ENCODE measurements around the gene UBA3. TPM values are rescaled to one million over a fixed set of nuclear protein-coding genes. Genes with fewer than 3 reads are reported as not detected.

The UBA3 gene
- total RNA-seq, 1 donor from 2014 or later = 144 TPM

GRCh38 chr3:69126999-69127398 is 46.8 kb upstream of the UBA3 start:
- Histone ChIP-seq H3F3A (ENCODE audit: low read depth) (no peaks in the 10 kb centered on the region), H3K27ac (no peak overlapping the region), H4K20me1 (ENCODE audit: low read depth) (no peaks in the 10 kb centered on the region), H3K9me3 (ENCODE audit: low read depth) (no peaks in the 10 kb centered on the region), H3K79me2 (ENCODE audit: low read depth) (no peaks in the 10 kb centered on the region), H3K4me1 (no peaks in the 10 kb centered on the region), H3K27me3 (no peaks in the 10 kb centered on the region), H3K4me3 (no peak overlapping the region), H3K4me2 (no peak overlapping the region), H2AFZ (replicated peaks) (no peak overlapping the region), H3K9ac (no peak overlapping the region), H3K36me3 (no peaks in the 10 kb centered on the region)
- Mint-ChIP-seq H3K27me3 (ENCODE audit: insufficient read depth, low read depth) (no peaks in the 10 kb centered on the region), H3K27ac (no peak overlapping the region), H3K4me1 (peaks cover 1% of the 10 kb centered on the region), H3K36me3 (no peaks in the 10 kb centered on the region), H3K4me3 (no peak overlapping the region), H3K9me3 (no peaks in the 10 kb centered on the region)
- DNase-seq (ENCODE audit: low spot score) = no peak
- TF ChIP-seq, protein P1, sequence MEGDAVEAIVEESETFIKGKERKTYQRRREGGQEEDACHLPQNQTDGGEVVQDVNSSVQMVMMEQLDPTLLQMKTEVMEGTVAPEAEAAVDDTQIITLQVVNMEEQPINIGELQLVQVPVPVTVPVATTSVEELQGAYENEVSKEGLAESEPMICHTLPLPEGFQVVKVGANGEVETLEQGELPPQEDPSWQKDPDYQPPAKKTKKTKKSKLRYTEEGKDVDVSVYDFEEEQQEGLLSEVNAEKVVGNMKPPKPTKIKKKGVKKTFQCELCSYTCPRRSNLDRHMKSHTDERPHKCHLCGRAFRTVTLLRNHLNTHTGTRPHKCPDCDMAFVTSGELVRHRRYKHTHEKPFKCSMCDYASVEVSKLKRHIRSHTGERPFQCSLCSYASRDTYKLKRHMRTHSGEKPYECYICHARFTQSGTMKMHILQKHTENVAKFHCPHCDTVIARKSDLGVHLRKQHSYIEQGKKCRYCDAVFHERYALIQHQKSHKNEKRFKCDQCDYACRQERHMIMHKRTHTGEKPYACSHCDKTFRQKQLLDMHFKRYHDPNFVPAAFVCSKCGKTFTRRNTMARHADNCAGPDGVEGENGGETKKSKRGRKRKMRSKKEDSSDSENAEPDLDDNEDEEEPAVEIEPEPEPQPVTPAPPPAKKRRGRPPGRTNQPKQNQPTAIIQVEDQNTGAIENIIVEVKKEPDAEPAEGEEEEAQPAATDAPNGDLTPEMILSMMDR (IDR thresholded peaks at IDR 0.05) = no peak
- no peak for TF ChIP-seq EZH2phosphoT487 (IDR thresholded peaks at IDR 0.05)
- no peak for TF ChIP-seq EZH2 (IDR thresholded peaks at IDR 0.05)

GRCh38 chr3:69126216-69126615 is 46.1 kb upstream of the UBA3 start:
- no peak overlapping the region for H3K27ac Mint-ChIP-seq
- Histone ChIP-seq H3K9ac (no peak overlapping the region), H3K4me3 (no peak overlapping the region), H3K27me3 (no peaks in the 10 kb centered on the region), H3F3A (ENCODE audit: low read depth) (no peaks in the 10 kb centered on the region), H3K36me3 (no peaks in the 10 kb centered on the region), H3K4me2 (no peak overlapping the region), H3K79me2 (ENCODE audit: low read depth) (no peaks in the 10 kb centered on the region), H3K4me1 (no peaks in the 10 kb centered on the region), H2AFZ (replicated peaks) (no peak overlapping the region), H3K27ac (no peak overlapping the region), H3K9me3 (ENCODE audit: low read depth) (no peaks in the 10 kb centered on the region), H4K20me1 (ENCODE audit: low read depth) (no peaks in the 10 kb centered on the region)
- H3K36me3 Mint-ChIP-seq = no peaks in the 10 kb centered on the region
- no peak for DNase-seq (ENCODE audit: low spot score)
- no peaks in the 10 kb centered on the region for H3K9me3 Mint-ChIP-seq
- H3K4me1 Mint-ChIP-seq = peaks cover 7% of the 10 kb centered on the region
- no peak for TF ChIP-seq EZH2 (IDR thresholded peaks at IDR 0.05)
- TF ChIP-seq, protein P1 (IDR thresholded peaks at IDR 0.05) = no peak
- H3K4me3 Mint-ChIP-seq = no peak overlapping the region
- H3K27me3 Mint-ChIP-seq (ENCODE audit: insufficient read depth, low read depth) = no peaks in the 10 kb centered on the region

DNA sequence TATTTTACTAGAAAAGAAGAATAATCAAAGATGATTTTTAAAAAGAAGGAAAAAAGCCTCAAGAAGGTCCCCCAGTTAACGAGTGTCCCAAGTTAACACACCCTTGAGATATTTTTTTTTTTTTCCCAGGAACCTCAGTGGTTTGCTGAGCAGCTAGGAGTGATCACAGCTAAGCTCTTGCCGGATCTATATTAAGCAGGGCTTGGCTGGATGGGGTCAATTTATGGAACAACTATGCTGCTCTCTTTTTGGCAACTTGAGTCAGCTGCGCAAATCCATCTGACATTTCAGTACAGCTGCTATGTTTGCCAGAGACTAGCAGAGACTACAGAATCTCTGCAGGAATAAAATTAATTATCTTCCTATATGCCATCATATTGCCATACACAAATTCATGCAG is 42.2 kb upstream of the UBA3 start, which contains the start of gene LMOD3:
TSS of gene LMOD3 (minus strand) at position 193 of the 400 bp plus-strand sequence. CDS start 209 bp downstream, outside the sequence.
- H3K36me3 Mint-ChIP-seq = no peaks in the 10 kb centered on the region
- no peak within 1 kb of the TSS for H3K27ac ChIP-seq

More for the DNA sequence above, 42.2 kb upstream of the UBA3 start, which contains the start of gene LMOD3:
- no peak within 1 kb of the TSS for H3K4me3 Mint-ChIP-seq
- H3K27ac Mint-ChIP-seq = no peak within 1 kb of the TSS
- Histone ChIP-seq H3K4me1 (no peaks in the 10 kb centered on the region), H3K79me2 (ENCODE audit: low read depth) (no peaks in the 10 kb centered on the region), H3K4me3 (no peak within 1 kb of the TSS), H3K27me3 (no peaks in the 10 kb centered on the region), H2AFZ (replicated peaks) (peak within 1 kb of the TSS; percentile 11), H4K20me1 (ENCODE audit: low read depth) (no peaks in the 10 kb centered on the region), H3K4me2 (no peak within 1 kb of the TSS), H3K36me3 (no peaks in the 10 kb centered on the region), H3K9ac (no peak within 1 kb of the TSS), H3F3A (ENCODE audit: low read depth) (no peaks in the 10 kb centered on the region), H3K9me3 (ENCODE audit: low read depth) (no peaks in the 10 kb centered on the region)
- no peaks in the 10 kb centered on the region for H3K9me3 Mint-ChIP-seq
- TF ChIP-seq, protein P1 (IDR thresholded peaks at IDR 0.05) = no peak
- no peak for TF ChIP-seq EZH2 (IDR thresholded peaks at IDR 0.05)
- no peak for TF ChIP-seq EZH2phosphoT487 (IDR thresholded peaks at IDR 0.05)
- no peak for DNase-seq (ENCODE audit: low spot score)
- no peaks in the 10 kb centered on the region for H3K27me3 Mint-ChIP-seq (ENCODE audit: insufficient read depth, low read depth)
- H3K4me1 Mint-ChIP-seq = peaks cover 7% of the 10 kb centered on the region

All from neural progenitor cell (in vitro differentiated cells).